HG02763 (cell line): ENCODE results near the gene GOLT1A.

Experiments
- ATAC-seq: cut with Tn5 transposase; IDR thresholded peaks from one replicate; pipeline ENCODE4 v1.9.1; 2021; ENCODE audit warnings: mild to moderate bottlenecking, moderate library complexity; ENCODE audit not compliant: unreplicated experiment

Gene GOLT1A

GRCh38 chr1:204194080-204194479 lies 19.7 kb downstream of the GOLT1A start:
- no peak for ATAC-seq

- no peak for ATAC-seq
Measured at GRCh38 chr1:204192589-204193352, 21.0 kb downstream of the GOLT1A start.

GRCh38 chr1:204192046-204192445 lies 21.7 kb downstream of the GOLT1A start:
- no peak for ATAC-seq

GRCh38 chr1:204191456-204191855 lies 22.3 kb downstream of the GOLT1A start:
- no peak for ATAC-seq

GRCh38 chr1:204190212-204191211 lies 23.3 kb downstream of the GOLT1A start:
- ATAC-seq: no peak

GRCh38 chr1:204188959-204189639 lies 24.7 kb downstream of the GOLT1A start:
- no peak for ATAC-seq

GRCh38 chr1:204186597-204186996 lies 27.2 kb downstream of the GOLT1A start:
- ATAC-seq: no peak

GRCh38 chr1:204181116-204181515 lies 32.7 kb downstream of the GOLT1A start:
- no peak for ATAC-seq

- no peak for ATAC-seq
Measured at GRCh38 chr1:204180133-204180532, 33.7 kb downstream of the GOLT1A start.

DNA sequence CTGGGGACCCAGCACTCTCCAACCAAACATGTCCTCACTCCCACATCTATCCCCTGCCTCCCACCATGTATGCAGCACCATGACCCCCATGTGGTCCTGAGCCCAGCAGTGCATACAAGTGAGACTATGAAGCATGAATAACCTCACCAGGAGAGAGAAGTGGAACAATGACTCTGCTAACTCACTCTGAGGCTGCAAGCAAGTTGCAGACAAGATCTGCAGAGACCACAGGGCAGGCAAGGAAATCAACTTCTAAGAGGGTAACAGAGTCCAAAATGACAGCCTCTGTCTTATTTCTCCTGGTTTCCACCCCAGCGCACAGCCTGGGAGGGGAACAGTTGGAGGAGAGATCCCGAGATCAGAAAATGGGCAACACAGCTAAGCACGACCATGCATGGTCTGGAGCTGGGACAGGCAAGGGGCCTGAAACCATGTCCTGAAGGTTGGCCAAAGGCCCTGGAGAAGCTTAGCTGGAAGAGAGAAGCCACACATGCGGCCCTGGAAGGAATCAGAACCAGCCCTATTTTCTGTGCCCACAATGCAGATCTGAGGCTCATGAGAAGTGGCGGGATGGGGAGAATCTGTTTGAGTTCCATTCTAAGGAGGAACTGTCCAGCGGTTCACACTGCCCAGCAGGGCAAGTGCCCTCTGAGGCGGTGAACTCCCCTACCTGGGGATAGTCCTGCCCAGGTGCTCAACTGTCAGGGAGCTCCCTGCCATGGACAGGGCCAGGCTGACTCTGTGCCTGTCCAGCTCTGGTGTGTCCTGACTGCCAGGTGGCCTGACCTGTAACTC lies 35.1 kb downstream of the GOLT1A start:
- no peak for ATAC-seq

DNA sequence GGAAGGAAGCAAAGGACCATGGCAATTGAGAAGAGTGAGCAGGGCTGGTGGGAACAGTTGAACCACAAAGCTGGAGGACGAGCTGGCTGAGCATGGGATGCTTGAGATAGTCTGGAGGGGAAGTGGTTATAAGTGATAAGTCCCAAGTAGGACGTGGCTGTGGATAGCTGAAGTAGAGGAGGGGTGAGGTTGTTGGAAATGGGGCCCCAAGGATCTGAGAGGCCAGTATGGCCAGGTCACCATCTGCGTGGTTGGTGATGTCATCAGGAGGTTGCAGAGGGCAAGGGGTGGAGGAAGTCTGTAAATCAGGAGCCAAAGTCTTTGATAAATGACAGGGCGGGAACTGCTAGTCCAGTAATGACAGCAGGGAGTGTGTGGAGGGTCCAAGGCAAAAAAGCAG lies 36.7 kb downstream of the GOLT1A start:
- ATAC-seq: no peak

DNA sequence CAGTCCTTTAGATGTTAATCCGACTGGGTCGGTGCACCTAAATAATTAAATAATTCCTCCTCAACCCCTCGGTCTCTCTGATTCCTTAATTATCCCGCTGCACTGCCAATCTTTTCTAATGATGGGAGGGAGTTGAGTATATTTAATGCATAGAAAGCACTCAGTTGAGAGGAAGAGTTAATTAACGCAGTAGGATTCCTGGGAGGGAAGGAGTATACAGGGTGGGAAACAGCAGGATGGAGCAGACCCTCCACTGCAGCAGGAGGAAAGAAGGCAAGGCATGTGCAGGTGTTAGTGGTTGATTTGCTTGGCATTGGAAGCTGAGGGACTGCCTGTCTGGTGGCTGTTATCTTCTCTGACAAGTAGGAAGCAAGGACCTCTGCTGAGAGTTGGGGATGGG lies 37.7 kb downstream of the GOLT1A start:
- no peak for ATAC-seq

DNA sequence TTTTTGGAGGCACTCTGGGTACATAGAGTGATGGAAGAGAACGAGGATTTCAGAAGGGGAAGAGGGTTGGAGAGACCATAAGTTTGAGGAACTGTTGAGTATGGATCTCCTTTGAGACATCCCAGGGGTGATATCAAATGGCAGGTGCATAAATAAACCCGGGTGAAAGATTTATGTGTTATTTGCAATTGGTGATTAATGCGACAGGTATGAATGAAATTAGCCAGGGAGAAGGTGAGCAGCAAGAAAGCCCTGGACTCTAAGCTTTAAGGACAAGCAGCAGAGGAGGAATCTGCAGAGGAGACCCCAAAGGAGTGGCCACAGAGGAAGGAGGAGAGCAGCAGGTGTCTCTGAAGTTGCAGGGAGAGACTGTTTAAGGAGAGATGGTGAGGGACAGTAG lies 38.8 kb downstream of the GOLT1A start:
- ATAC-seq: no peak

DNA sequence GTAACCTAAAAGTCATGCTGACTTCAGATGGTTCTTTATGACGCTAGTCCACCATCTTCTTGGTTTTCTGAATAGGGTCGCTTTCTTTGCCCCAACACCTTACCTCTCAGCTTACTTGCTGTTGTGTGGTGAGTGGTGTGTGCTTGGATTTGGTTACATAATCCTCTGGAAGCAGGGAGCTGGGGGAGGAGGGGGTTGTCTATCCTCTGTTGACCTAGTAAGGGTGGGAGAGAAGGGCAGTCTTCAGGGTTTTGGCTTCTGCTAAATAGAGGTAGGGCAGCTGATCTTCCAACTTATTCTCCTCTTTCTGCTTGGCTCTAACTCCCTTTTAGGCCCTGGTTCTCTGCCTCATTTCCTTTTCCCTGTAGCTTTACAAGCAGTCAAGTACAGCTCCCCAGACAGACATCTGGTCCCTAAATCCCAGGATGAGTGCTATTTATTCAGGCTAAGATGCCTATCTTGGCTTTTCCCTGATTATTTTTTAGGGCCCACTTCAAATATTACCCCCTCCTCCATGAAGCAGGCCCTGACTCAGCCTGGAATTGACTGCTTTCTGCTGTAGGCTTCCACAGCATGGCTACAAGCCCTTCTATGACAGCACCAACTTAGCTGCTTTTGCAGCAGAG lies 41.3 kb downstream of the GOLT1A start:
- no peak for ATAC-seq

- ATAC-seq: no peak
Measured at GRCh38 chr1:204171751-204172178, 42.0 kb downstream of the GOLT1A start.

GRCh38 chr1:204170494-204171155 lies 43.2 kb downstream of the GOLT1A start:
- ATAC-seq: no peak

- ATAC-seq: no peak
Measured at GRCh38 chr1:204169858-204170257, 43.9 kb downstream of the GOLT1A start.

DNA sequence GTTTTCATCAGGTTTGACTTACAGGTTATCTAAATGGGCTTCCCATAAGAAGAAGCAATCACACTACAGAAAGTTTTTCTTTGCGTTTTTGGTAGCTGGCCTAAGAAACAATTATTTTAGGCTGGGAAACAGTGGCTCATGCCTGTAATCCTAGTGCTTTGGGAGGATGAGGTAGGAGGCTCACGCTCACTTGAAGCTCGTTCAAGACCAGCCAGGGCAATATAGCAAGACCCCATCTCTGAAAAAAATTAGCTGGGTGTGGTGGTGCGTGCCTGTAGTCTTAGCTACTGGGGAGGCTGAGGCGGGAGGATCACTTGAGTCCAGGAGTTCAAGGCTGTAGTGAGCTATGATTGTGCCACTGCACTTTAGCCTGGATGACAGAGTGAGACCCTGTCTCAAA lies 46.1 kb downstream of the GOLT1A start:
- ATAC-seq: no peak

DNA sequence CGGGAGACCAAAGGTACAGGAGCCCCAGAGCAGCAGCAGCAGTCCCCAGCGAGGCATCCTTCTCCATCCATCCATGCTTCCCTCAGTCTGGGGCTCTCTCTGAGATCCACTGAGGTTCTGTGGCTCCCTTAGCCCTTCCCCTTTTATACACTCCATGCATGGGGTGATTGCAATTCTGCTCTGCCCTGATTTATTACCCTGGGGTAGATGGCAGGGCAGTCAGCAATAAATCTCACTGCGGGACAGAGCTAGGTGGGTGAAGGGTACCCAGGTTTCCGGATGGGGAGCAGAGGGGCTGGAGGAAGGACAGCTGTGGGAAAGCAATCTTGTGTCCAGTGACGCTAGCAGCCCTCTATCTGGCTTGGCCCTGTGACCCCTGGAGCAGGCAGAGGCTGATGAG lies 47.6 kb downstream of the GOLT1A start, which contains the start of gene REN:
Gene REN (minus strand): TSS at position 119 of the 400 bp plus-strand sequence. CDS start 44 bp downstream, at position 75.
- ATAC-seq: no peak
